ENCODE results near the gene TRO. TPM values are rescaled to one million over a fixed set of nuclear protein-coding genes. Genes with fewer than 3 reads are reported as not detected.

Gene TRO
- total and polyA plus RNA-seq, 2 donors (not counting 1 experiment from before 2014, with no cell fraction given) = 1.5 to 1.7 TPM

DNA sequence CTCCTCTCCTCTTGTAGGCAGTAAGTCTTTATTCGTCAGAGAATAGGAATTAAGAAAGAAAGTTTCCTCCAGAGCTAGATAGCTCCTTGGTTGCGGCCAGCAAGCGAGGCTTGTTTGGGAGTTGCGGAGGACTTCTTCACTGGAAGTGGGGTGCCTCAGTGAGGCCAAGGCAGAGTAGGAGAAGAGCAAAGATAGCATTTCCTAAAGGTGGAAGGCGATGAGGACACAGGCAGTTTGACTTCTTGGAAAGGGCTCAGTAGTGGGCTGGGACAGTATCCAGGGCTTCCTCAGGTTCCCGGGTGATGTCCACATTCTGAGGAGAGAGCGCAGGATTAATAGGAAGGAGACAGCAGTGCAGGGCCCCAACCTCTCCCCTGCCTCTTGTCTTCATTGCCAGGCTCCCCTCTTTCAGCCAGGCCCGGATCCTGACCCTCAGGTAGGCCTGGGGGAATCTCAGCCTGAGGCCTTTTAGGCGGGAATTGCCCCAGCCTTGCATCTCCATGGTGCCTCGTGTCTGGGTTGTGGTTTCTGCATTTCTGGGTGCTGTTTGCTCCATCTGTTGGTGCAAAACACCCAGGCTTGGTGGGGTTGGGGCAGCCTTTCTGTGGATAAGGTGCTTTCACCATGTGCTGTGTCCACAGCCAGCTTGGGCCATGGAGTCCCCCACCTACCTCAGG lies 12.7 kb downstream of the TRO start:
- Mint-ChIP-seq H3K27ac (no peak overlapping the region), H3K27me3 (no peaks in the 10 kb centered on the region), H3K4me3 (no peak overlapping the region), H3K4me1 (no peaks in the 10 kb centered on the region), H3K9me3 (ENCODE audit: insufficient read depth) (no peaks in the 10 kb centered on the region)
- no peak overlapping the region for H3K4me2 ChIP-seq (replicated peaks; ENCODE audit: low read depth, low read length, poor library complexity, severe bottlenecking)
- no peaks in the 10 kb centered on the region for H3K79me2 ChIP-seq (ENCODE audit: control insufficient read depth, insufficient read depth, low read length)
- no peak overlapping the region for H2AFZ ChIP-seq (ENCODE audit: insufficient read depth, low read depth, low read length, poor library complexity, severe bottlenecking)
- intact Hi-C loops (cut with micrococcal nuclease) = no loop called here
- H3K9me3 ChIP-seq (ENCODE audit: control extremely low read depth in 1 of 3, control insufficient read depth in 2 of 3, insufficient read depth in 1 of 3, low read length in 2 of 3) = no peaks in the 10 kb centered on the region
- POLR2A ChIA-PET = no interaction called here
- H3K36me3 ChIP-seq (replicated peaks in 1 of 2; ENCODE audit: control extremely low read depth in 1 of 2, control insufficient read depth in 1 of 2, extremely low read depth in 1 of 2, insufficient read depth in 2 of 2, low read length in 1 of 2) = no peaks in the 10 kb centered on the region
- no peaks in the 10 kb centered on the region for H3K27me3 ChIP-seq (replicated peaks in 1 of 4; ENCODE audit: control extremely low read depth in 1 of 4, control insufficient read depth in 3 of 4, insufficient read depth in 4 of 4, low read length in 3 of 4)
- no peak overlapping the region for H3K27ac ChIP-seq (ENCODE audit: low read length in 2 of 2)
- no peak for ATAC-seq (ENCODE audit: low read depth)
- no peak overlapping the region for H3K9ac ChIP-seq (ENCODE audit: low read length)
- WGBS (ENCODE audit: insufficient coverage) = 96% methylated on average over 4 of the region's 10 CpGs
- H3K4me3 ChIP-seq (ENCODE audit: control extremely low read depth in 1 of 5, extremely low read depth in 1 of 5, insufficient read depth in 1 of 5, low read depth in 2 of 5, low read length in 4 of 5) = no peak overlapping the region
- no peaks in the 10 kb centered on the region for H4K20me1 ChIP-seq (ENCODE audit: control insufficient read depth, insufficient read depth, low read length, poor library complexity, severe bottlenecking)
- no peak for TF ChIP-seq EZH2 (IDR thresholded peaks at IDR 0.05; ENCODE audit: borderline replicate concordance, insufficient read depth, low read depth, low read length, poor library complexity, severe bottlenecking)
- TF ChIP-seq, protein P1, sequence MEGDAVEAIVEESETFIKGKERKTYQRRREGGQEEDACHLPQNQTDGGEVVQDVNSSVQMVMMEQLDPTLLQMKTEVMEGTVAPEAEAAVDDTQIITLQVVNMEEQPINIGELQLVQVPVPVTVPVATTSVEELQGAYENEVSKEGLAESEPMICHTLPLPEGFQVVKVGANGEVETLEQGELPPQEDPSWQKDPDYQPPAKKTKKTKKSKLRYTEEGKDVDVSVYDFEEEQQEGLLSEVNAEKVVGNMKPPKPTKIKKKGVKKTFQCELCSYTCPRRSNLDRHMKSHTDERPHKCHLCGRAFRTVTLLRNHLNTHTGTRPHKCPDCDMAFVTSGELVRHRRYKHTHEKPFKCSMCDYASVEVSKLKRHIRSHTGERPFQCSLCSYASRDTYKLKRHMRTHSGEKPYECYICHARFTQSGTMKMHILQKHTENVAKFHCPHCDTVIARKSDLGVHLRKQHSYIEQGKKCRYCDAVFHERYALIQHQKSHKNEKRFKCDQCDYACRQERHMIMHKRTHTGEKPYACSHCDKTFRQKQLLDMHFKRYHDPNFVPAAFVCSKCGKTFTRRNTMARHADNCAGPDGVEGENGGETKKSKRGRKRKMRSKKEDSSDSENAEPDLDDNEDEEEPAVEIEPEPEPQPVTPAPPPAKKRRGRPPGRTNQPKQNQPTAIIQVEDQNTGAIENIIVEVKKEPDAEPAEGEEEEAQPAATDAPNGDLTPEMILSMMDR (IDR thresholded peaks at IDR 0.05) = no peak
- DNase-seq = no peak
- CTCF ChIA-PET = no interaction called here
- no peaks in the 10 kb centered on the region for H3K4me1 ChIP-seq (ENCODE audit: control insufficient read depth in 2 of 2, insufficient read depth in 2 of 2, low read length in 2 of 2)

DNA sequence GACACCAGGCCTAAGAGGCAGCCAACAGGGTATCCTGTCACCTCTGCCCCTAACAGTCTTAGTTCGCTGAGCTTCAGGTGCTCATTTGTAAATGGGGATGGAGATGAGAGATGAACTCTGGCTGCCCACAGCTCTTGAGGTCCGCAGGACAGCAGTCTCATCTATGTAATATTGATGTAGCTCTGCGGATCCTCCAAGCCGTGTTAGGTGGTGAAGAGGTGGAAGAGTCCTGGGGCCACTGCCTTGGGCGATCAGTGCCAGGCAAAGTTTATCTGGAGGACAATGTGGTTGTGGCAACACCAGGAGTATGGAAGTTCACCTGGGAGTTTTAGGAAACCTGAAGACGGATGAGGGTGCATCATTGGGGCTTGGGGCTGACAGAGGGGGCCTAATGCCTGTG lies 13.4 kb downstream of the TRO start:
- no peak overlapping the region for H3K4me3 Mint-ChIP-seq
- no peaks in the 10 kb centered on the region for H3K9me3 ChIP-seq (ENCODE audit: control extremely low read depth in 1 of 3, control insufficient read depth in 2 of 3, insufficient read depth in 1 of 3, low read length in 2 of 3)
- no peak overlapping the region for H3K27ac Mint-ChIP-seq
- H3K4me1 ChIP-seq (ENCODE audit: control insufficient read depth in 2 of 2, insufficient read depth in 2 of 2, low read length in 2 of 2) = no peaks in the 10 kb centered on the region
- H4K20me1 ChIP-seq (ENCODE audit: control insufficient read depth, insufficient read depth, low read length, poor library complexity, severe bottlenecking) = no peaks in the 10 kb centered on the region
- no peaks in the 10 kb centered on the region for H3K9me3 Mint-ChIP-seq (ENCODE audit: insufficient read depth)
- no peaks in the 10 kb centered on the region for H3K36me3 ChIP-seq (replicated peaks in 1 of 2; ENCODE audit: control extremely low read depth in 1 of 2, control insufficient read depth in 1 of 2, extremely low read depth in 1 of 2, insufficient read depth in 2 of 2, low read length in 1 of 2)
- no peak overlapping the region for H3K27ac ChIP-seq (ENCODE audit: low read length in 2 of 2)
- no peaks in the 10 kb centered on the region for H3K79me2 ChIP-seq (ENCODE audit: control insufficient read depth, insufficient read depth, low read length)
- 95% methylated on average over 4 of the region's 6 CpGs for WGBS (ENCODE audit: insufficient coverage)
- H3K4me3 ChIP-seq (ENCODE audit: control extremely low read depth in 1 of 5, extremely low read depth in 1 of 5, insufficient read depth in 1 of 5, low read depth in 2 of 5, low read length in 4 of 5) = no peak overlapping the region
- H2AFZ ChIP-seq (ENCODE audit: insufficient read depth, low read depth, low read length, poor library complexity, severe bottlenecking) = no peak overlapping the region
- no peak overlapping the region for H3K4me2 ChIP-seq (replicated peaks; ENCODE audit: low read depth, low read length, poor library complexity, severe bottlenecking)
- TF ChIP-seq, protein P1 (IDR thresholded peaks at IDR 0.05) = no peak
- H3K9ac ChIP-seq (ENCODE audit: low read length) = no peak overlapping the region
- no peak for ATAC-seq (ENCODE audit: low read depth)
- CTCF ChIA-PET = no interaction called here
- DNase-seq = no peak
- no peaks in the 10 kb centered on the region for H3K4me1 Mint-ChIP-seq
- H3K27me3 Mint-ChIP-seq = no peaks in the 10 kb centered on the region
- POLR2A ChIA-PET = no interaction called here
- intact Hi-C loops (cut with micrococcal nuclease) = no loop called here
- no peaks in the 10 kb centered on the region for H3K27me3 ChIP-seq (replicated peaks in 1 of 4; ENCODE audit: control extremely low read depth in 1 of 4, control insufficient read depth in 3 of 4, insufficient read depth in 4 of 4, low read length in 3 of 4)

All from B cell (primary cell).